ENCODE results near the gene PPP3CA.
"Not testable (repeated sequence)": the region's sequence is repeated elsewhere in the genome, so short reads cannot be mapped to it uniquely, and the experiment has no call there.

The PPP3CA gene

GRCh38 chr4:101033986-101034385 lies 313.3 kb downstream of the PPP3CA start:
- DNase-seq = no peak

- no peak for DNase-seq
Observed at GRCh38 chr4:101032541-101032940, 314.8 kb downstream of the PPP3CA start.

- no peak for DNase-seq
Observed at GRCh38 chr4:101031971-101032370, 315.4 kb downstream of the PPP3CA start.

DNA sequence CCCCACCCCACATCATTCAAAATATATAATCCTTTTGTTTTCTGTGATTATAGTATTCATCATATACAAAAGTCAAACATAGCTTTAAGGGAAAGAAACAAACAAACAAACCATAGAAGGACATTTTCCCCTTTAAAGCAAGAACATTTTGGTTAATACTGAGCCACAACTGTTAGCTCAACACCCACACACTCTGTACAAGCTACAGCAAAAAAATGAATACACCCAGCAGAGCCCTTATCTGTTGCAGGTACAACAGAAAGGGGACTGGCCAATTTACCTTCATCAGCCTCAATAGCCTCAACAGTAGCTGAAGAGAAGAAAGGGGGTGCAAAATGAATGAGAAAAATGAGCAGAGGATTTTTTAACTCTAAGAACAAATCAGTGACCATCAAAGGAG lies 318.4 kb downstream of the PPP3CA start:
- no peak for DNase-seq

DNA sequence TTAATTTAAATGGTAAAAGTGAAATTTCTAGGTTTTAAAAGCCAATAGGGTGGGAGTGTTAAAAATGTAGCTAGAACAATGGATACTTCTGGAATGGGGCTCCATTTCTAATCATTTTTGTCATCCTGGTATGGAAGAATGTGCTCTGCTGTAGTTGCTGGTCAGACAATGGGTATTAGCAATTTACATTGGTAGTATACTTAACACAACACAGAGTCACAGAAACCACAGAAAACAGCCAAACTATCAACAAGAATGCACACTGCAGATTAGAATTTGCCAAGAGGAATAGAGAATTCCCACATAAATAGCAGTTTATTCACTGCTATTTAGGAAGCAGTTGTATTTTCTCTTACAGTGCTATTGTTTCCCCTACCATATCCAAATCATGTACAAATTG lies 319.6 kb downstream of the PPP3CA start:
- DNase-seq = no peak

GRCh38 chr4:101025755-101026154 lies 321.6 kb downstream of the PPP3CA start:
- no peak for DNase-seq

GRCh38 chr4:101022151-101023024 lies 324.9 kb downstream of the PPP3CA start:
- DNase-seq = no peak

- DNase-seq = no peak
Observed at GRCh38 chr4:101020956-101021355, 326.4 kb downstream of the PPP3CA start.

DNA sequence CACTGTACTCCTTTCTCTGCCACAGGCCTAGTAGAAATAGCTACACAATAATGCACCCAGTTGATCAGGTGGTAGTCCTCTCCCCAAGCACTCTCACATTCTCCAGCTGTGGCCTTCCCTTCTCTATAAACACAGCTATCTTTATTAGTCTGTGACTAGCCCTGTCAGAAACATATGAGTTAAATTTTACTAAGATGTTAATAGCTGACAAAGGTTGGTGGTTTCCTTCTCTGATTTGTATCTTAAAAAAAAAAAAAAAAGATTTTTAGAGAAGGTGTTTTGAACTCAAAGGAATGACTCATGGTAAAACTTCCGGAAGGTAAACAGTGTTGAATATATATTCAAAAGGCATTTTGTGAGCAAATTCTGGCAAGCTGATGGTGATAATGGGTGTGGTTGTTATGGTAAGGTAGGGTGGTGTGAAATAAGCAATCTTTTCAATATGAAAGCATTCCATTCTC lies 327.4 kb downstream of the PPP3CA start:
- no peak for DNase-seq

GRCh38 chr4:101019313-101019712 lies 328.0 kb downstream of the PPP3CA start:
- DNase-seq = no peak

GRCh38 chr4:101018836-101019235 lies 328.5 kb downstream of the PPP3CA start:
- DNase-seq = no peak

GRCh38 chr4:101014417-101014816 lies 332.9 kb downstream of the PPP3CA start:
- DNase-seq = no peak

DNA sequence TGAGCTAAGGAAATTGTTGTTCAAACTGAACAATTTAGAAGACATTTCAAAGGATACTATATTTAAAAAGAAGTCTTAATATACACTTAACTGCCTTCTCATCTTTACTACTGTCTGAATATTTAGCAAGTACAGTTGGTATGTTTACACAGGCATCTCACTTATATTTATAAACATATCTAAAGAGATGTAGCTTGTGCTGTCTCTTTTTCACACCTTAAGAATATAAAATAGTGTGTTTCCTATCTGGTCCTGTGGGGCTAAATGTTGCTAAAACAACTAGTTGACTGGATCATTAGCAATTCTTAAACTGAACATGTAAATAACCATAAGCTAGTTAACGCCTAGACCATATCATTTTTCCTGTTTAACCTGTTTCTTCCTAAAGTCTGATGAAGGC lies 336.3 kb downstream of the PPP3CA start:
- DNase-seq = no peak

GRCh38 chr4:101009471-101009870 lies 337.9 kb downstream of the PPP3CA start:
- no peak for DNase-seq

DNA sequence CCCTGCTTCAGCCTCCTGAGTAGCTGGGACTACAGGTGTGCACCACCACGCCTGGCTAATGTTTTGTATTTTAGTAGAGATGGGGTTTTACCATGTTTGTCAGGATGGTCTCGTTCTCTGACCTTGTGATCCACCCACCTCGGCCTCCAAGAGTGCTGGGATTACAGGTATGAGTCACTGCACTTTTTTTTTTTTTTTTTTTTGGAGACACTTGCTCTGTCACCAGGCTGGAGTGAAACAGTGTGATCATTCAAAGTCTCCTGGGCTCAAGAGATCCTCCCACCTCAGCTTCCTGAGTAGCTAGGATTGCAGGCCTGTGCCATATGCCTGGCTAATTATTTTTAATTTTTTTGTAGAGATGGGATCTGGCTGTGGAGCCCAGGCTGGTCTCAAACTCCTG lies 338.8 kb downstream of the PPP3CA start:
- no peak for DNase-seq

DNA sequence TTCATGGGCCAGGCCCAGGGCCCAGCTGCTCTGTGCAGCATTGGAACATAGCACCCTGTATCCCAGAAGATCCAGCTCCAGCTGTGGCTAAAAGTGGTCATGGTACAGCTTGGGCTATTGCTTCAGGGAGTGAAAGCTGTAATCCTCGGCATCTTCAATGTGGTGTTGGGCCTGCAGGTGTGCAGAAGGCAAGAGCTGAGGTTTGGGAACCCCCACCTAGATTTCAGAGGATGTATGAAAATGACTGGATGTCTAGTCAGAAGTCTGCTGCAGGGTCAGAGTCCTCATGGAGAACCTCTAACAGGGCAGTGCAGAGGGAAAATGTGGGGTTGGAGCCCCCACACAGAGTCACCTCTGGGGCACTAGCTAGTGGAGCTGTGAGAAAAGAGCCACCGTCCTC lies 341.7 kb downstream of the PPP3CA start:
- no peak for DNase-seq

DNA sequence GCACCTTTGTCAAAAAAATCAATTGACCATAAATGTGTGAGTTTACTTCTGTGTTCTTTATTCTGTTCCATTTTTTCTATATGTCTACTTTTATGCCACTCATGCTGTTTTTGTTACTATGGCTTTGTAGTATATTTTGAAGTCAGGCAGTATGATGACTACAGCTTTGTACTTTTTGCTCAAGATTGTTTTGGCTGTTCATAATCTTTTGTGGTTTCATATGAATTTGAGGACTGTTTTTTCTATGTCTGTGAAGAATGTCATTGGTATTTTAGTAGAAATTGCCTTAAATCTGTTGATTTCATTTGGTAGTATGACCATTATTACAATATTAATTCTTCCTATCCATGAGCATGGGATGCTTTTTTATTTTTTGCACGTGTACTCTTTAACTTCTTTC lies 346.8 kb downstream of the PPP3CA start:
- no peak for DNase-seq

DNA sequence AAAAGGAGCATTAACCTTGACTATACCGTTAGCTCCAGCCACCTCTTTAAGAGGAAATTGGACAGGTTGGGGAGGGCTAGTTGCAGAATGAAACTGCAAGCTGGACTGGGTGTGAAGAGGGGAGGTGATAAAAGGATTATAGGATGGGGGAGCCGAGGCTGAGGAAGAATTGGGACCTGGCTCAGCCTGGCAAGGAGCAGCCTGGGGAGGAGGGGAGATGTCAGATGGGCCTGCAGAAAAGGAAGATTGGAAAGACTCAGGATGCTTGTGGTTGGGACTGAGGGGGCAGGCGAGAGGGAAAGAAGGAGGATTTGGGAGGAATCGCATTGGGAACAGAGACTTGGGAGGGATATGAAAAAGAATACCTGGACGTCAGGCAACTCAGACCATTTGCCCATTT lies 351.7 kb downstream of the PPP3CA start:
- no peak for DNase-seq

- not testable (repeated sequence) for DNase-seq
Observed at GRCh38 chr4:100995002-100995401, 352.3 kb downstream of the PPP3CA start.

- DNase-seq = not testable (repeated sequence)
Observed at GRCh38 chr4:100991332-100992069, 355.8 kb downstream of the PPP3CA start.

DNA sequence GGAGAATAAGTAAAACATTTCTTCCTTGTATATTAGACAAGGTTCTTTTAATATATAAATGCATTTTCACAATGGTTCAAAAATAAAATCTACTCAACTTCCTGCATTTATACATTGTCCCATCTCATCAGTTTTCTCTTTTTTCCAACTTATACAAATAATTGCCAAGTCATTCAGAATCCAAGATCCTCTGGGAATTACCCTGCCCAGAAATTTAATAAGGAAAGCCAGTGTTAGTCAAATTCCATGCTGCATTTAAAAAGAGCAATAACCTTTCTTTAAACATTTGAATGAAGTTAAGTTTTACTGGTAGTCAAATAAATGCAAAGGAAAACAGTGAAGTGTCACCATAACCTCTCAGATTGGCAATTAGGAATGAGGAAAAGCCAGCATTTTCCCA lies 357.9 kb downstream of the PPP3CA start:
- DNase-seq = no peak

DNA sequence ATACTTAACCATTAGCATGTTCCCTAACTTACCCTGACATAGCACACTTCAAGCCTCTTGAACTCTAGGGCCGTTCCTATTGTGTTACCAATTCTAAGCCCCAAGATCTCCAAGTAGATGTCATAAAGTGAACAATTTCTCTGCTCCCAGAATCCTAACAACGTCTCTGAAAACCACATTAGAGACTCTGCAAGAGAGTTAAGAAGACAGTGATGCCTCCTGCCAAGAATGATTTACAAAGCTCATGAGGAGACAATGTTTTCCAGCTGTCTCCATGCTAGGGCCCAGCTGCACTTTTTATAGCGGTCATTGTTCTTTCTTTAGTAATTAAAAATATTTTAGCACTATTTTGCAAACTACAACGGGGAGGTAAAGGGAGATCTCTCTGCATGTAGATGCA lies 358.4 kb downstream of the PPP3CA start:
- DNase-seq = no peak

DNA sequence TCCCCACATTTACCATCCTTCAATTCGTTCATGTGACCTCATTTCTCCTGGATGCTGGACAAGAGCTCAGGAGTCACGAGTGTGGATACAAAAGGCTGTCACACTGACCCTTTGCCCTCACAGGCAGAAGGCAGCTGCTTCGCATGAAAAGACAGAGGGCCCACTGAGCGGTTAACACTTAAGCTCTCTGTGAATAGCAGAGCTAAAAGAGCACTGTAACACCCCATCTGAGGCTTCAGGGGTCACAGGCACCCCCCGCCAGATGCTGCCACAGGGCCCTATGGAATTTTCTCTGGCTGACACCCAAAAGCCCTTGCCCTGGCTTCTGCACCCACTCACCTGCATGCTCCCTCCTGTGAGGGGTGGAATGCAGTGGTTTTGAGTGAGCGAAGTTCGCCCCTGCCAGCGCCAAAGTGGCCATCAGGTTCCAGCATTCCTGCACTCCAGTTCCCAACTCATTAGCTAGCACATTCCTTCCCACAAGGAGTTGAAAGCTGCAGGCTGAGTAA lies 360.9 kb downstream of the PPP3CA start:
- DNase-seq = no peak

DNA sequence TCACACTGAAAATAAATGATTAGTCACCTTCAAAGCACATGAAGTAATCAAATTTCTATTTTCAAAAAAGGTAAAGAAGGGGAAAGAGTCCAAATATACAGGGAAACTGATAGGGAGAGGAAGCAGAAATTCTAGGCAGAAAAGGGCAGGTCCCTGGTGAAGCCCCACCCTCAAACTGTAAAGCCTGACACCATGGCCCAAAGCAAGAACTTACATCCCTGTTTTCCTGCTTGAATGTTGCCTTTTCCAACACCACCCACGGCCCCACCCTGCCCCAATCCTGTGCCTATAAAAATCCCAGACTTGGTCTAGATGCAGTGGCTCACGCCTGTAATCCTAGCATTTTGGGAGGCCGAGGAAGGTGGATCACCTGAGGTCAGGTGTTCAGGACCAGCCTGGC lies 361.8 kb downstream of the PPP3CA start:
- DNase-seq = no peak

Measured in T1000 (cell line).